HG02885 (cell line): Measurements from ENCODE around the gene ATP8A1.
"Not testable (repeated sequence)": the region's sequence is repeated elsewhere in the genome, so short reads cannot be mapped to it uniquely, and the experiment has no call there.

Experiments
- ATAC-seq: cut with Tn5 transposase; IDR thresholded peaks from one replicate; pipeline ENCODE4 v1.9.1; 2021; ENCODE audit warnings: mild to moderate bottlenecking; ENCODE audit not compliant: unreplicated experiment, poor library complexity

The ATP8A1 gene

GRCh38 chr4:42656944-42657792, at the start of gene ATP8A1:
Gene ATP8A1 (minus strand): TSS chr4:42657105. CDS start chr4:42656873, 232 bp downstream.
- peak; percentile 76 for ATAC-seq

GRCh38 chr4:42706086-42706485, 49.2 kb upstream of the ATP8A1 start:
- no peak for ATAC-seq

GRCh38 chr4:42703813-42704212, 46.9 kb upstream of the ATP8A1 start:
- no peak for ATAC-seq

GRCh38 chr4:42702895-42703294, 46.0 kb upstream of the ATP8A1 start:
- no peak for ATAC-seq

- ATAC-seq, result not testable (repeated sequence)
Measured at GRCh38 chr4:42701780-42702179, 44.9 kb upstream of the ATP8A1 start.

- no peak for ATAC-seq
Measured at GRCh38 chr4:42690537-42690936, 33.6 kb upstream of the ATP8A1 start.

GRCh38 chr4:42683393-42683792, 26.5 kb upstream of the ATP8A1 start:
- ATAC-seq, result no peak

- peak; percentile 61 for ATAC-seq
Measured at GRCh38 chr4:42678512-42678911, 21.6 kb upstream of the ATP8A1 start.

- ATAC-seq, result no peak
Measured at GRCh38 chr4:42676066-42676951, 19.4 kb upstream of the ATP8A1 start.

GRCh38 chr4:42673082-42673425, 16.1 kb upstream of the ATP8A1 start:
- peak; percentile 38 for ATAC-seq

- ATAC-seq, result no peak
Measured at GRCh38 chr4:42672359-42673081, 15.6 kb upstream of the ATP8A1 start.

GRCh38 chr4:42671431-42672194, 14.7 kb upstream of the ATP8A1 start:
- ATAC-seq, result peak; percentile 83

- no peak for ATAC-seq
Measured at GRCh38 chr4:42658261-42658660, 1.4 kb upstream of the ATP8A1 start.

- no peak for ATAC-seq
Measured at GRCh38 chr4:42656679-42656943, 294 bp downstream of the ATP8A1 start.

- peak; percentile 24 for ATAC-seq
Measured at GRCh38 chr4:42655921-42656678, 805 bp downstream of the ATP8A1 start.

GRCh38 chr4:42655269-42655637, 1.7 kb downstream of the ATP8A1 start:
- ATAC-seq, result no peak

- ATAC-seq, result peak; percentile 16
Measured at GRCh38 chr4:42654631-42655268, 2.2 kb downstream of the ATP8A1 start.

- no peak for ATAC-seq
Measured at GRCh38 chr4:42653626-42654560, 3.0 kb downstream of the ATP8A1 start.
